ENCODE data around the gene MPP1. TPM values are rescaled to one million over a fixed set of nuclear protein-coding genes. Genes with fewer than 3 reads are reported as not detected.

The MPP1 gene
- total RNA-seq, 1 donor from 2014 or later, result 45.3 TPM

GRCh38 chrX:154733066-154733425 lies 72.2 kb downstream of the MPP1 start:
- TF ChIP-seq, protein P1, sequence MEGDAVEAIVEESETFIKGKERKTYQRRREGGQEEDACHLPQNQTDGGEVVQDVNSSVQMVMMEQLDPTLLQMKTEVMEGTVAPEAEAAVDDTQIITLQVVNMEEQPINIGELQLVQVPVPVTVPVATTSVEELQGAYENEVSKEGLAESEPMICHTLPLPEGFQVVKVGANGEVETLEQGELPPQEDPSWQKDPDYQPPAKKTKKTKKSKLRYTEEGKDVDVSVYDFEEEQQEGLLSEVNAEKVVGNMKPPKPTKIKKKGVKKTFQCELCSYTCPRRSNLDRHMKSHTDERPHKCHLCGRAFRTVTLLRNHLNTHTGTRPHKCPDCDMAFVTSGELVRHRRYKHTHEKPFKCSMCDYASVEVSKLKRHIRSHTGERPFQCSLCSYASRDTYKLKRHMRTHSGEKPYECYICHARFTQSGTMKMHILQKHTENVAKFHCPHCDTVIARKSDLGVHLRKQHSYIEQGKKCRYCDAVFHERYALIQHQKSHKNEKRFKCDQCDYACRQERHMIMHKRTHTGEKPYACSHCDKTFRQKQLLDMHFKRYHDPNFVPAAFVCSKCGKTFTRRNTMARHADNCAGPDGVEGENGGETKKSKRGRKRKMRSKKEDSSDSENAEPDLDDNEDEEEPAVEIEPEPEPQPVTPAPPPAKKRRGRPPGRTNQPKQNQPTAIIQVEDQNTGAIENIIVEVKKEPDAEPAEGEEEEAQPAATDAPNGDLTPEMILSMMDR (IDR thresholded peaks at IDR 0.05), result no peak
- ATAC-seq, result no peak
- Histone ChIP-seq H3K36me3 (no peaks in the 10 kb centered on the region), H3K4me1 (peaks cover 89% of the 10 kb centered on the region), H3K4me3 (no peak overlapping the region), H3K9me3 (no peaks in the 10 kb centered on the region), H3K27me3 (no peaks in the 10 kb centered on the region), H3K27ac (peak overlapping the region; percentile 82)
- intact Hi-C loops (cut with DNase I), result no loop called here
- no peak for DNase-seq

DNA sequence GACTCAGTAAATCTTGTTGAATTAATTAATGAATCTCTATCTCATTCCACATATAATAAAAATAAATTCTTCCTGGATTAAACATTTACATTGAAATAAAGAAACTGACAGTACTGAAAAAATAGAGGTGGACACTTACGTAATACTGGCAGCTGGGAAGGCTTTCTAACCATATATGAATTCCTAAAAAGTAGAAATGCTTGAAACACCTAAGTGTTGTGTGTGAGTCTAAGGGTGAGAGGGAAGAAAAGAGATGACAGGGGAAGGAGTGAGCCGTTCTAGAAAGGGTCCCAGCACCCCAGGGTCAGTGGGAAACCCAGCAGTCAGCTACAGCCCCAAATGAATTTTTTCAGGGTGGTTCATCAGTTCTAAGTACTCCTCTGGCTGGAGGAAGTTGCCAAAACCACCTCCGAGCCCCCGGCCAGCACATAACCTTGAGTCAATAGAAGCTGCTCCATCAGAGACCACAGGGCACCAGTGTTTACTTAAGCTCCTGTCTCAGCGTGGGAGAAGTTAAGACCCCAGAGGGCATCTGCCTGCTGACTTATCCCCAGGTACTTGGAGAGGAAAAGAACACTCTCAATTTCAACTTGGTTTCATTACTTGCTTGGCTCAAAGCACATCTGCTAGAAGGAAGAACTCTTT lies 72.7 kb downstream of the MPP1 start:
- no peaks in the 10 kb centered on the region for H3K36me3 ChIP-seq
- no peak overlapping the region for H3K4me3 ChIP-seq
- no peaks in the 10 kb centered on the region for H3K9me3 ChIP-seq
- TF ChIP-seq, protein P1 (IDR thresholded peaks at IDR 0.05), result no peak
- peak overlapping the region; percentile 82 for H3K27ac ChIP-seq
- no peaks in the 10 kb centered on the region for H3K27me3 ChIP-seq
- ATAC-seq (no peak), DNase-seq (no peak)
- intact Hi-C loops (cut with DNase I), result no loop called here
- peaks cover 91% of the 10 kb centered on the region for H3K4me1 ChIP-seq

GRCh38 chrX:154731881-154732280 lies 73.4 kb downstream of the MPP1 start:
- H3K9me3 ChIP-seq, result no peaks in the 10 kb centered on the region
- peak overlapping the region; percentile 82 for H3K27ac ChIP-seq
- TF ChIP-seq, protein P1 (IDR thresholded peaks at IDR 0.05), result no peak
- H3K4me1 ChIP-seq, result peaks cover 94% of the 10 kb centered on the region
- H3K27me3 ChIP-seq, result no peaks in the 10 kb centered on the region
- no peaks in the 10 kb centered on the region for H3K36me3 ChIP-seq
- peak; percentile 65 for ATAC-seq
- DNase-seq, result no peak
- H3K4me3 ChIP-seq, result no peak overlapping the region
- intact Hi-C loops (cut with DNase I), result no loop called here

- no peak for ATAC-seq
- intact Hi-C loops (cut with DNase I), result no loop called here
- peaks cover 89% of the 10 kb centered on the region for H3K4me1 ChIP-seq
Observed at GRCh38 chrX:154731184-154731583, 74.1 kb downstream of the MPP1 start.

DNA sequence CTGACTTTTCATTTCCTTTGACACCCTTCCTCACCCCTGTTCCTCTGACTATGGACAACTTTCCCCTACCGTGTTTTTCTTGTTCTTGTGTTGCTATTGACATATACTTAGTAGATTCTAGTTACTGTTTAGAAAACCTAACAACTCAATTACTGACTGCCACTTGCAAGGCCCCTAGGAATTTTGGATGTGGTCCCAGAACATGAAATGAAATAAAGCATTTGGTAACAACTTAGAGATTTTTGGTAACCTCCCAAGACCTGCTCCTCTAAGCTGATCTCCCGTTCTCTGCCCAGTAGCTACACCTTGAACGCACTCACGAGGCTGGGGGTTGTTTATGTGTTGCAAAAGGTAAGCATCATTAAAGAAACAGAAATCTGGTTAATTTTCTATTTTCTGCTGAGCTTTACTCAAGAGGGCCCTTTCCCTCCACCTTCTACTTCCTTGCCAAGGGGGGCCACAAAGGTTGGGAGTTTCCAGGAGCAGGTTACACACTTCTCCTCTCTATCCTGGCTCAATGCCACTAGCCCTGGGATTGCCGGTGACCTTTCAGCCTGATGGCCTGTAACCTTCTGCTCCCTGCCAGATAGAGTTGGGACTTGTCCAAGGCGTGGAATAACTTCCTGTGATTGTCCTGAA lies 74.9 kb downstream of the MPP1 start:
- DNase-seq, result no peak
- no peaks in the 10 kb centered on the region for H3K36me3 ChIP-seq
- peak; percentile 54 for ATAC-seq
- H3K27me3 ChIP-seq, result no peaks in the 10 kb centered on the region
- peaks cover 81% of the 10 kb centered on the region for H3K4me1 ChIP-seq
- intact Hi-C loops (cut with DNase I), result no loop called here
- H3K9me3 ChIP-seq, result no peaks in the 10 kb centered on the region
- TF ChIP-seq, protein P1 (IDR thresholded peaks at IDR 0.05), result no peak
- no peak overlapping the region for H3K4me3 ChIP-seq
- peak overlapping the region; percentile 82 for H3K27ac ChIP-seq

More at GRCh38 chrX:154731184-154731583, 74.1 kb downstream of the MPP1 start:
- Histone ChIP-seq H3K36me3 (no peaks in the 10 kb centered on the region), H3K4me3 (no peak overlapping the region), H3K9me3 (no peaks in the 10 kb centered on the region), H3K27ac (peak overlapping the region; percentile 82), H3K27me3 (no peaks in the 10 kb centered on the region)
- DNase-seq, result no peak
- TF ChIP-seq, protein P1 (IDR thresholded peaks at IDR 0.05), result no peak
